Thymus (tissue), 11 donors: Measurements from ENCODE around the gene NBPF3. TPM values are rescaled to one million over a fixed set of nuclear protein-coding genes. Genes with fewer than 3 reads are reported as not detected.

Experiments used
- DNase-seq, 9 donors: peaks; one replicate each; pipeline ENCODE4 v3.0.0-alpha.2; 2013; ENCODE audit warnings: low spot score in 9 of 9, low read depth in 6 of 9, missing footprints in 1 of 9
- H3K27ac ChIP-seq, 2 donors: one replicate each; pipeline ENCODE4 v1.5.1; 2013; ENCODE audit warnings: control low read depth in 1 of 2, low read depth in 1 of 2, low read length in 1 of 2, mild to moderate bottlenecking in 1 of 2, moderate library complexity in 1 of 2
- H3K27me3 ChIP-seq, 2 donors: one replicate each; pipeline ENCODE4 v1.5.1; 2013; ENCODE audit warnings: low read length in 1 of 2; ENCODE audit not compliant: control insufficient read depth in 2 of 2, insufficient read depth in 1 of 2
- H3K36me3 ChIP-seq, 2 donors: one replicate each; pipeline ENCODE4 v1.5.1; 2013; ENCODE audit warnings: low read length in 1 of 2, mild to moderate bottlenecking in 1 of 2, moderate library complexity in 1 of 2; ENCODE audit not compliant: control insufficient read depth in 2 of 2, insufficient read depth in 2 of 2
- H3K4me1 ChIP-seq, 2 donors: one replicate each; pipeline ENCODE4 v1.5.1; 2013; ENCODE audit warnings: low read length in 2 of 2; ENCODE audit not compliant: control insufficient read depth in 2 of 2, insufficient read depth in 2 of 2
- H3K4me3 ChIP-seq, 2 donors: one replicate each; pipeline ENCODE4 v1.5.1; 2013; ENCODE audit warnings: low read length in 2 of 2, control low read depth in 1 of 2, mild to moderate bottlenecking in 1 of 2
- H3K9me3 ChIP-seq, 2 donors: one replicate each; pipeline ENCODE4 v1.5.1; 2013; ENCODE audit warnings: low read length in 1 of 2, mild to moderate bottlenecking in 1 of 2; ENCODE audit not compliant: control insufficient read depth in 2 of 2, insufficient read depth in 1 of 2
- WGBS: extraction: QIAGEN DNeasy Blood & Tissue Kit; methylation state at CpG from one replicate; pipeline ENCODE4 v1.1.7; 2013; 5-methylcytosine and 5-hydroxymethylcytosine counted together
- polyA plus RNA-seq: library from polyadenylated mRNA; stranded (reverse); fragments of 200-250 nt; gene quantifications from one replicate; pipeline ENCODE4 v1.2.3, GENCODE V29; 2013
- total RNA-seq: library from RNA; stranded (reverse); fragments of 120-200 nt; gene quantifications from one replicate; pipeline ENCODE4 v1.2.4, GENCODE V29; 2013
- donor health status: healthy.

The NBPF3 gene
- total and polyA plus RNA-seq, 2 donors, result 1.6 to 3.1 TPM

GRCh38 chr1:21521717-21522060 lies 81.8 kb downstream of the NBPF3 start:
- H3K36me3 ChIP-seq, result no peaks in the 10 kb centered on the region
- H3K9me3 ChIP-seq, result no peaks in the 10 kb centered on the region
- no peak overlapping the region for H3K4me3 ChIP-seq
- WGBS, result 96% methylated on average over 4 of the region's 4 CpGs
- H3K27me3 ChIP-seq, result no peaks in the 10 kb centered on the region
- no peak overlapping the region for H3K27ac ChIP-seq
- DNase-seq, result no peak
- no peaks in the 10 kb centered on the region for H3K4me1 ChIP-seq

- no peak for DNase-seq
- Histone ChIP-seq H3K4me3 (no peak overlapping the region), H3K4me1 (no peaks in the 10 kb centered on the region), H3K9me3 (no peaks in the 10 kb centered on the region), H3K27ac (no peak overlapping the region), H3K36me3 (no peaks in the 10 kb centered on the region), H3K27me3 (no peaks in the 10 kb centered on the region)
- 87% methylated on average over 11 of the region's 11 CpGs for WGBS
These were observed 82.6 kb downstream of the NBPF3 start for GRCh38 chr1:21522525-21523038.

DNA sequence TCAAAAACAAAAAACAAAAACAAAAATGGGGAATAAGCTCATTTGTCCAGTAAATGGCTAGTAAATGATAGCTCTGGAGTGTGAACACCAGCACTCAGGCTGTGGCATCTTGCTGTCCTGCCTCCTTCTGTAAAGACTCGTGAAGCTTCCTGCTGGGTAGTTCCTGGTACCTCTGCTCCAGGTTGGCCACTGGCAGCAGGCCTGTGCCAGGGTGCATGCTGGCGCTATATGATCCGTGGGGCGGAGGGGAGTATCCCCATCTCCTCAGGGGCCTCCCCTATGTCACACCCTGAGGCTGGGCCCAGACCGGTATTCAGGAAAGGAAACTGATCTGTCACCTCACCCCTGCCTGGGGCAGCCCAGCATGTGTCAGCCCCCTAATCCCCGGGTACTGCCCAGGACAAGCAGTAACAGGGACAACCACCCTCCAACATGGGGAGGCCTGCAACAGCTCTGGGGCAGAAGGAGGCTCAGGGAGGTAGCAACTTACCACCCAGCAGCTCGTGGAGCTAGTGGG lies 83.4 kb downstream of the NBPF3 start:
- DNase-seq, result no peak
- H3K27me3 ChIP-seq, result no peaks in the 10 kb centered on the region
- no peaks in the 10 kb centered on the region for H3K36me3 ChIP-seq
- H3K4me3 ChIP-seq, result no peak overlapping the region
- 93% methylated on average over 7 of the region's 7 CpGs for WGBS
- H3K9me3 ChIP-seq, result no peaks in the 10 kb centered on the region
- no peak overlapping the region for H3K27ac ChIP-seq
- H3K4me1 ChIP-seq, result no peaks in the 10 kb centered on the region

GRCh38 chr1:21524220-21524619 lies 84.3 kb downstream of the NBPF3 start:
- H3K4me3 ChIP-seq, result no peak overlapping the region
- H3K27ac ChIP-seq, result no peak overlapping the region
- no peaks in the 10 kb centered on the region for H3K4me1 ChIP-seq
- H3K36me3 ChIP-seq, result no peaks in the 10 kb centered on the region
- WGBS, result 94% methylated on average over 5 of the region's 5 CpGs
- H3K9me3 ChIP-seq, result no peaks in the 10 kb centered on the region
- H3K27me3 ChIP-seq, result no peaks in the 10 kb centered on the region
- DNase-seq, result no peak

DNA sequence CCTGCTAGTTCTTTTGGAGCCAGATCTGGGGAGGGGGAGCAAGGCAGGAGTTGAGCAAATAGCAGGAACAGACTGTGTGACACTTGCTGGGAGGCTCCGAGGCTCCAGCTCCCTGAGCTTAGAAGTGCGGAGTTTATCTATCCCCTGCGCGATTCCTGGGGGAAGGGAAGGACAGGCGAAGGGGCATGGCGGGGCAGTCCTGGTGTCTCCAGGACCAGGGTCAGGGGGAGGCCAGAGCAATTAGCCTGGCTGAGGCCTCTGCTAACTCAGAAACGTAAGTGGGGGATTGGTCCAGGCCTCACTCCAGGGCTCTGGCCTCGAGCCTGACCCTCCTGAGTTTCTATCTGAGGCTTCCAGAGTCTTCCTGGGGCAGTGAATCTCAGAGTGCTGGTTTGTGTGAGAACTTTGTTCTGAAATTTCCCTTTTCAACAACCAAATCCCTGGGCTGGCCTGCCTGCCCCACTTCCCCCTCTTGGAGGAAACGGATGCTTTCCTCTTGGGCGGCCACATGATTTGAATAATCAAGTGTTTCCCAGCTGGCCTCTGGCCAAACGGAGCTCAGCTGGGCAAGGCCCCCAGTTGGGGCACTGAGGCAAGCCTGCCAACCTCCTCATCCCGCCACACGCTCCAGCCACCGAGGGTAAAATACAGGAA lies 84.9 kb downstream of the NBPF3 start:
- no peaks in the 10 kb centered on the region for H3K4me1 ChIP-seq
- no peak overlapping the region for H3K4me3 ChIP-seq
- H3K9me3 ChIP-seq, result no peaks in the 10 kb centered on the region
- 58% methylated on average over 14 of the region's 14 CpGs for WGBS
- no peaks in the 10 kb centered on the region for H3K36me3 ChIP-seq
- no peak overlapping the region for H3K27ac ChIP-seq
- no peak for DNase-seq
- H3K27me3 ChIP-seq, result no peaks in the 10 kb centered on the region

- WGBS, result 90% methylated on average over 7 of the region's 7 CpGs
- Histone ChIP-seq H3K4me3 (no peak overlapping the region), H3K36me3 (no peaks in the 10 kb centered on the region), H3K9me3 (no peaks in the 10 kb centered on the region), H3K4me1 (no peaks in the 10 kb centered on the region), H3K27ac (no peak overlapping the region), H3K27me3 (no peaks in the 10 kb centered on the region)
- no peak for DNase-seq
These were observed 85.4 kb downstream of the NBPF3 start for GRCh38 chr1:21525340-21525717.

- Histone ChIP-seq H3K4me1 (no peaks in the 10 kb centered on the region), H3K4me3 (no peak overlapping the region), H3K36me3 (no peaks in the 10 kb centered on the region), H3K27me3 (peaks cover 0 to 2% of the 10 kb centered on the region in 2 donors), H3K27ac (no peak overlapping the region), H3K9me3 (no peaks in the 10 kb centered on the region)
- 57% methylated on average over 1 of the region's 1 CpG for WGBS
- DNase-seq, result no peak
These were observed 86.5 kb downstream of the NBPF3 start for GRCh38 chr1:21526441-21526840.

GRCh38 chr1:21530368-21531016 lies 90.6 kb downstream of the NBPF3 start:
- no peaks in the 10 kb centered on the region for H3K9me3 ChIP-seq
- no peak overlapping the region for H3K27ac ChIP-seq
- no peaks in the 10 kb centered on the region for H3K36me3 ChIP-seq
- H3K4me1 ChIP-seq, result no peaks in the 10 kb centered on the region
- WGBS, result 89% methylated on average over 7 of the region's 7 CpGs
- DNase-seq, result no peak
- H3K4me3 ChIP-seq, result no peak overlapping the region
- peaks cover 0 to 5% of the 10 kb centered on the region in 2 donors for H3K27me3 ChIP-seq

GRCh38 chr1:21531241-21531640 lies 91.3 kb downstream of the NBPF3 start:
- whole genome bisulfite sequencing, result 95% methylated on average over 5 of the region's 5 CpGs

More at GRCh38 chr1:21531241-21531640, 91.3 kb downstream of the NBPF3 start:
- no peak overlapping the region for H3K27ac ChIP-seq
- no peaks in the 10 kb centered on the region for H3K9me3 ChIP-seq
- no peak overlapping the region for H3K4me3 ChIP-seq
- H3K27me3 ChIP-seq, result peaks cover 0 to 9% of the 10 kb centered on the region in 2 donors
- H3K4me1 ChIP-seq, result no peaks in the 10 kb centered on the region
- no peak for DNase-seq
- no peaks in the 10 kb centered on the region for H3K36me3 ChIP-seq
